Heart right ventricle (tissue), 16 donors: ENCODE results near the gene ANAPC4. TPM values are rescaled to one million over a fixed set of nuclear protein-coding genes. Genes with fewer than 3 reads are reported as not detected.

ENCODE experiments used
- ATAC-seq, 8 donors: fragments of 200-7000 bp; cut with Tn5 transposase; one replicate each; pipeline ENCODE4 v1.9.1; 2020; ENCODE audit warnings: mild to moderate bottlenecking in 8 of 8, moderate library complexity in 8 of 8, moderate number of reproducible peaks in 1 of 8
- DNase-seq, 2 donors: peaks; one replicate each; pipeline ENCODE4 v3.0.0-alpha.2; 2020
- H3K27ac ChIP-seq, 10 donors: fragments of 200-600 bp; sonication (generic) in 2 of 10; one replicate each; pipeline versions ENCODE4 v1.5.0 to v1.8.0; 2020 to 2022; ENCODE audit warnings: mild to moderate bottlenecking in 3 of 10
- H3K27me3 ChIP-seq, 7 donors: fragments of 200-600 bp; one replicate each; pipeline ENCODE4 v1.8.0; 2021 to 2022; ENCODE audit warnings: mild to moderate bottlenecking in 2 of 7
- H3K36me3 ChIP-seq, 9 donors: fragments of 200-600 bp; sonication (generic) in 1 of 9; one replicate each; pipeline versions ENCODE4 v1.5.0 to v1.8.0; 2020 to 2022; ENCODE audit warnings: mild to moderate bottlenecking in 2 of 9
- H3K4me1 ChIP-seq, 9 donors: fragments of 200-600 bp; sonication (generic) in 1 of 9; one replicate each; pipeline versions ENCODE4 v1.5.0 to v1.8.0; 2020 to 2022; ENCODE audit warnings: mild to moderate bottlenecking in 4 of 9
- H3K4me3 ChIP-seq, 10 donors: fragments of 200-600 bp; sonication (generic) in 2 of 10; one replicate each; pipeline versions ENCODE4 v1.5.0 to v1.8.0; 2020 to 2022; ENCODE audit warnings: mild to moderate bottlenecking in 7 of 10, moderate library complexity in 2 of 10
- H3K9me3 ChIP-seq, 11 donors: fragments of 200-600 bp in 10 of 11; sonication (generic) in 2 of 11; one replicate each; pipeline versions ENCODE4 v1.5.0 to v1.8.0; 2013 to 2022; ENCODE audit warnings: mild to moderate bottlenecking in 2 of 11, control low read depth in 1 of 11, moderate library complexity in 1 of 11
- WGBS, 2 donors: extraction: QIAGEN DNeasy Blood & Tissue Kit; methylation state at CpG; one replicate each; pipeline ENCODE4 v1.1.7; 2013; ENCODE audit warnings: inconsistent platforms in 1 of 2; 5-methylcytosine and 5-hydroxymethylcytosine counted together
- intact Hi-C, 10 donors: fragments of 100-400 bp; cut with DNase I; formaldehyde crosslinking; loops; one replicate each; pipeline versions ENCODE4 v1.11.1 to v1.14.2; 2022
- polyA plus RNA-seq, 2 donors: library from polyadenylated mRNA; stranded (reverse); fragments of 200-250 nt; gene quantifications; one replicate each; pipeline ENCODE4 v1.2.3, GENCODE V29; 2013
- total RNA-seq, 10 donors: library from RNA; stranded (reverse); fragmentation: NEBNext Ultra II Directional in 3 of 10; extraction: Animal tissue kit (Norgen Biotek cat#: 25700) in 3 of 10; gene quantifications; one replicate each; pipeline versions ENCODE4 v1.2.1 to v1.2.4, GENCODE V29; 2021 to 2023
- TF ChIP-seq, protein P1 (sequence below), 9 donors: fragments of 200-600 bp; sonication (generic) in 2 of 9; IDR thresholded peaks; one replicate each; pipeline versions ENCODE4 v1.5.0 to v1.8.0; 2021 to 2022; ENCODE audit warnings: antibody characterized with exemption in 9 of 9, mild to moderate bottlenecking in 5 of 9, moderate library complexity in 1 of 9
- donor health status: Arrhythmogenic right ventricular cardiomyopathy.
- donor health status: ischemic (EF 13 %, LVEDD 7.1; RV severe dilation, severe dysfunction).
- donor health status: healthy with polysubstance abuse.
- donor health status: DM: no; HTN: yes; CAD: no.
- donor health status: DM: no; HTN: no; CAD: no.
- donor health status: ischemic (EF 25% LVEDD 6.9; RV normal size, moderate dysfunction).
- donor health status: ischemic (EF 25% LVEDD 5.7; RV mildly dilated, moderate dysfunction).
- donor health status: healthy.
- donor health status: DM: yes; HTN: yes; CAD: no.
- donor health status: Ischemic cardiomyopathy.
- donor health status: ischemic (EF 35%, LVEDD 5.7; RV mildly dilated, moderate dysfunction).
- donor health status: nonischemic (EF 11% LVEDD 7.7; RV severe dilation, severe dysfunction).
- donor health status: DM: yes; HTN: yes; CAD: no.
- donor health status: PGD.
- donor health status: ischemic (EF 29% LVEDD 5.4; RV normal size, mild dysfunction).
- donor health status: nonischemic (EF 23%, LVEDD 6.1; RV moderate dilation, normal function).

Gene ANAPC4
- total and polyA plus RNA-seq, 12 donors = 8.2 to 26.7 (median 11.5) TPM

DNA sequence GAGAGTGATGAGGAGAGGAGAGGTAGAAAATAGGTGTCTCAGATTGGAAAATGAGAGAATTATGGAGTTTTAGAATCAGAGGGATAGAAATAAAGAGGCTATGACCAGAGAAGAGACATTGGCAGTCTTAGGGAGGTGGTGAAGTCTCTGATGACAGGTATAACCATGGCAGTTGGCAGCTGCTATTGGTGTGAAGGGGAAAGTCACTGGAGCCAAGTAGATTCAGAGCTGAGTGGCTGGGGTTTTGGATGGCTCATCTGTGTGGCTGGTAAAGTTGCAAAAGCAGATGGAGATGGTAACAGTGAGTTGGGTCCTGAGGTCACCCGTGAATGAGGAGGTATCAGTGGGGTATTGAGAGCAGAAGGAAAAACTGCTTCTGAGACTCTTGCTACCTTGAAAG lies 46.5 kb downstream of the ANAPC4 start:
- intact Hi-C loops = no loop called here
- Histone ChIP-seq H3K4me3 (no peak overlapping the region), H3K4me1 (peaks cover 0 to 32% (median 12%) of the 10 kb centered on the region in 9 donors), H3K27me3 (no peaks in the 10 kb centered on the region), H3K27ac (no peak overlapping the region), H3K36me3 (peaks cover 0 to 22% (median 2%) of the 10 kb centered on the region in 9 donors), H3K9me3 (no peaks in the 10 kb centered on the region)
- ATAC-seq (peak; percentile 27 to 78 (median 62)), DNase-seq (no peak)
- TF ChIP-seq, protein P1, sequence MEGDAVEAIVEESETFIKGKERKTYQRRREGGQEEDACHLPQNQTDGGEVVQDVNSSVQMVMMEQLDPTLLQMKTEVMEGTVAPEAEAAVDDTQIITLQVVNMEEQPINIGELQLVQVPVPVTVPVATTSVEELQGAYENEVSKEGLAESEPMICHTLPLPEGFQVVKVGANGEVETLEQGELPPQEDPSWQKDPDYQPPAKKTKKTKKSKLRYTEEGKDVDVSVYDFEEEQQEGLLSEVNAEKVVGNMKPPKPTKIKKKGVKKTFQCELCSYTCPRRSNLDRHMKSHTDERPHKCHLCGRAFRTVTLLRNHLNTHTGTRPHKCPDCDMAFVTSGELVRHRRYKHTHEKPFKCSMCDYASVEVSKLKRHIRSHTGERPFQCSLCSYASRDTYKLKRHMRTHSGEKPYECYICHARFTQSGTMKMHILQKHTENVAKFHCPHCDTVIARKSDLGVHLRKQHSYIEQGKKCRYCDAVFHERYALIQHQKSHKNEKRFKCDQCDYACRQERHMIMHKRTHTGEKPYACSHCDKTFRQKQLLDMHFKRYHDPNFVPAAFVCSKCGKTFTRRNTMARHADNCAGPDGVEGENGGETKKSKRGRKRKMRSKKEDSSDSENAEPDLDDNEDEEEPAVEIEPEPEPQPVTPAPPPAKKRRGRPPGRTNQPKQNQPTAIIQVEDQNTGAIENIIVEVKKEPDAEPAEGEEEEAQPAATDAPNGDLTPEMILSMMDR (IDR thresholded peaks at IDR 0.05) = no peak
- WGBS, 2 donors = 50 to 68% methylated on average over 1 of the region's 1 CpG

- Histone ChIP-seq H3K4me1 (peaks cover 0 to 32% (median 12%) of the 10 kb centered on the region in 9 donors), H3K27me3 (no peaks in the 10 kb centered on the region), H3K4me3 (no peak overlapping the region), H3K36me3 (peaks cover 0 to 10% (median 0%) of the 10 kb centered on the region in 9 donors), H3K9me3 (no peaks in the 10 kb centered on the region), H3K27ac (peak overlapping the region in 1 of 10 donors; percentile 8)
- peak in 1 of 2 donors; percentile 38 for DNase-seq
- peak in 7 of 8 donors; percentile 56 to 87 (median 75) for ATAC-seq
- WGBS, 2 donors = 67 to 76% methylated on average over 9 of the region's 9 CpGs
- TF ChIP-seq, protein P1 (IDR thresholded peaks at IDR 0.05) = no peak
- intact Hi-C loops = no loop called here
Measured at GRCh38 chr4:25424539-25425228, 47.6 kb downstream of the ANAPC4 start.

GRCh38 chr4:25425361-25425760 lies 48.3 kb downstream of the ANAPC4 start:
- ATAC-seq (peak in 6 of 8 donors; percentile 28 to 52 (median 37)), DNase-seq (no peak)
- intact Hi-C loops = no loop called here
- Histone ChIP-seq H3K27ac (peak overlapping the region in 1 of 10 donors; percentile 8), H3K27me3 (no peaks in the 10 kb centered on the region), H3K36me3 (peaks cover 0 to 6% (median 0%) of the 10 kb centered on the region in 9 donors), H3K4me3 (no peak overlapping the region), H3K4me1 (peaks cover 0 to 32% (median 12%) of the 10 kb centered on the region in 9 donors), H3K9me3 (no peaks in the 10 kb centered on the region)
- TF ChIP-seq, protein P1 (IDR thresholded peaks at IDR 0.05) = no peak
- 27 to 55% methylated on average over 4 of the region's 4 CpGs for WGBS, 2 donors

DNA sequence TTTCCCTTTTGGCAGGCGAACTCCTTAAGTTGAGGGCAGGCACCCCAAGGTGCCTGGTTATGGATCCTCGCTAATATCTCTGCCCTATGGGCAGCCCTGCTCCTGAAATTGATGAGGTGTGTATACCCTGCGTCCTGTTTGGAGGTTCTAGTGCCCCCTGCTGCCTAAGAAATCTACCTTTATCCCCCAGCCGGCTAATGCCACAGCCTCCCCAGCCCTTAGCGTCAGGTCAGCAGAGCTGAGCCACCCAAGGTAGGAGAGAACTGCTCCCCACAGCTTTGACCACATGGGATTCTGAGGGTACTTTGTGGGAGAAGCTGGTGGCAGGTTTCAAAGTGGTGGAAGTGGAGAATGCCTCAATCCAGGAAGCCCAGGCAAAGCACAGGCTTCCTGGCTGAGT lies 50.8 kb downstream of the ANAPC4 start:
- H3K9me3 ChIP-seq = peaks cover 0 to 5% (median 0%) of the 10 kb centered on the region in 11 donors
- intact Hi-C loops = no loop called here
- no peaks in the 10 kb centered on the region for H3K36me3 ChIP-seq
- no peak for ATAC-seq
- WGBS, 2 donors = 89% methylated on average over 5 of the region's 5 CpGs
- no peak overlapping the region for H3K4me3 ChIP-seq
- TF ChIP-seq, protein P1 (IDR thresholded peaks at IDR 0.05) = no peak
- no peaks in the 10 kb centered on the region for H3K27me3 ChIP-seq
- no peak for DNase-seq
- H3K27ac ChIP-seq = no peak overlapping the region
- H3K4me1 ChIP-seq = peaks cover 0 to 22% (median 12%) of the 10 kb centered on the region in 9 donors
